GM12874 (cell line): ENCODE data around the gene EDC3.

ENCODE experiments used
- CTCF ChIP-seq: IDR thresholded peaks from 2 replicates; pipeline ENCODE4 v1.5.1; 2011; ENCODE audit warnings: low read depth, mild to moderate bottlenecking, control low read depth, low read length, moderate library complexity; ENCODE audit not compliant: insufficient read depth

The EDC3 gene

GRCh38 chr15:74716651-74717050 lies 20.8 kb upstream of the EDC3 start:
- TF ChIP-seq CTCF: no peak

- TF ChIP-seq CTCF: no peak
Measured at GRCh38 chr15:74712311-74712710, 16.5 kb upstream of the EDC3 start.

DNA sequence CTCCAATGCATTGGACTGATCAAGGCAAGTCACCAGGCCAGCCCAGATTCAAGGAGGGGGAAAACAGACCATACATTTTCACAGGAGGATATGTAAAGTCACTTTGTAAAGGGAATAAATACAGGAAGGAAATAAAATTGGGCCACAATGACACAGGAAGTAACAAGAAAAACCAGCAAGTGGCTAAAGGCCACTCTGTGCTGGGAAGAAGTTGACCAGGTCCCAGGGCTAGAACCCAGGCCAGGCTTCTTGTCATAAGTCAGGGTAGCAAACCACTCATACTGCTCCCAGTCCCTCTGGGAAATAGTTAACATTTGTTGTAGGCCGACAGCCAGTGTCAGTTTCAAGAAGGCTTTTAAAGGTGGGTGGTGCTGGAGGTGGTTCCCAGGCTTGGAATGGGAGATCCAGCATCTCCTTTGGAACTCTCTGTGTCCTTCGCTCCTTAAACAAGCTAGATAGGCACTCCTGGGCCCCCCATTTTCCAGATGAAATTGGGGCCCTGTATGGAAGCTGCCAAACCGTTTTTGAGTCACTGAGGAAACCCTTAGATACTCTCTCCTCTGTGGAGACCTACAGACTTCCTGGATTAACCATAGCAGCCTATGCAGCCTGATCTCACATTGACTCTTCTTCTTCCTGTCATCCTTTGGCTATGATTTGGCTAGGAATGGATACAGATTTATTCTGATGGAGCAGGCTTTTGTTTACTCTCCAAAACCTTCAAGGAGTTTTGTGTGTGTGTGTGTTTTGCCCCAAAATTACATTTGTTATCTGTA lies 14.7 kb upstream of the EDC3 start:
- no peak for TF ChIP-seq CTCF

DNA sequence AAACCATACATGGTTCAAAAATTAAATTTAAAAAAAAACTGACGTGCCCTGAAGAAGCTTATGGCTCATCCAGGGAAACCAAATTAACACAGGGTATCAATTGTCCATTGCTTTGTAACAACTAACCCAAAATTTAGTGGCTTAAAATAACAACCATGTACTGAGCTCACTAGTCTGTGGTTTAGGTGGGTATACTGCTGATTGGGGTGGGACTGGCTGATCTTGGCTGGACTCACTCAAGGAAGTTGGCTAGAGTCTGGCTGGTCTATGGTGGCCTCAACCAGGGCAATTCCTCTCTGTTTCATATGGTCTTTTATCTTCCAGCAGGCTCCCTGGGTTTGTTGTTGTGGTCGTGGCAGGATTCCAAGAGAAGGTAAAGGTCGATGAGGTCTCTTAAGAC lies 14.1 kb upstream of the EDC3 start:
- TF ChIP-seq CTCF: no peak

GRCh38 chr15:74709011-74709410 lies 13.2 kb upstream of the EDC3 start:
- no peak for TF ChIP-seq CTCF

DNA sequence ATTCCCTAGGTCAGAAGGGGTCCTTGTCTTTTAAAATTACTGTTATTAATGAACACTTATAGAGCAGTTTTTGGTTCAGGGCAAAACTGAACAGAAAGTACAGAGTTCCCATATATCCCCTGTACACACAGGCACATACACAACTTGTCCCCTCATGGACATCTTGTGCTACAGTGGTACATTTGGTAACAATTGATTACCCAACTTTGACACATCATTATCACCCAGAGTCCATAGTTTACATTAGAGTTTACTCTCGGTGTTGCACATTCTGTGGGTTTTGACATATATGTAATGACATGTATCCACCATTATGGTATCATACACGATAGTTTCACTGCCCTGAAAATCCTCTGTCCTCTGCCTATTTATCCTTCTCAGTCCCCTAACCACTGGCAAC lies 984 bp upstream of the EDC3 start:
- no peak for TF ChIP-seq CTCF

DNA sequence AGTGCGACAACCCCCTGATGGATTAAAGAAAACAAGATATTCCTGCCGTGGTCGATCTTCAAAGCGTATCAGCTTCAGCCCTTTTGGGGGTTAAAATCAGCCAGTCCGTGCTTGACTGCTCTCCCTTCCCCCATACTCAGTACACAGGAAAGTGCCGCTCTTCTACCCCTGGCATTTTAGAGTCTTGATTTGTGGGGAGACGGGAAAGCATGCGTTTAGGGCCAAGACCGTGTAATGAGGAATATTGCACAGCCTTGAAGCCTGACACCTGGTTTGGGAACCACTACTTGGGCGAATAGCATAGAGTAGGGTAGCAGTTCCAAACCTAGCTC lies 540 bp upstream of the EDC3 start:
- TF ChIP-seq CTCF: no peak
